GM12801 (cell line): ENCODE results near the gene DMD.

Experiments
- TF ChIP-seq, protein P1 (sequence below): IDR thresholded peaks from one replicate; pipeline ENCODE4 v1.5.1; 2011; ENCODE audit warnings: control low read depth; ENCODE audit not compliant: insufficient read length; ENCODE audit errors: extremely low read depth

DMD gene

DNA sequence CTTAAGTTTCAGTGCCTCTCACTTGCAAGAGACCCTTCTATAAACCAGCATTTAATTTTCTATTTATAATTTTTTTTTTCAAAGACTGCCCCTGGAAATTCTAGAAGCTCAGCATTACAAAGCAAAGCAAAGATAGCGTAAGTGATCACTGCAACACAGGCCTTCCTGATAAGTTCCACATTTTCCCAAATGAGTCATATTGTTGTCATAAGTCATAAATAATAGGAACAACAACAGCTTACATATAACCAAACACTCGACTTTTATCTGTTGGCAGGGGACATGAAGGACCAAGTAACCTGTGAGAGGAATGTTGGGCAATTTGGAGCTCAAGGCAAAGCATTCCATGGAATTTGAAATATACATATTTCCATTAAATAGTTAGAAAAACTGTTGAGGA is 815.5 kb downstream of the DMD start:
- TF ChIP-seq, protein P1, sequence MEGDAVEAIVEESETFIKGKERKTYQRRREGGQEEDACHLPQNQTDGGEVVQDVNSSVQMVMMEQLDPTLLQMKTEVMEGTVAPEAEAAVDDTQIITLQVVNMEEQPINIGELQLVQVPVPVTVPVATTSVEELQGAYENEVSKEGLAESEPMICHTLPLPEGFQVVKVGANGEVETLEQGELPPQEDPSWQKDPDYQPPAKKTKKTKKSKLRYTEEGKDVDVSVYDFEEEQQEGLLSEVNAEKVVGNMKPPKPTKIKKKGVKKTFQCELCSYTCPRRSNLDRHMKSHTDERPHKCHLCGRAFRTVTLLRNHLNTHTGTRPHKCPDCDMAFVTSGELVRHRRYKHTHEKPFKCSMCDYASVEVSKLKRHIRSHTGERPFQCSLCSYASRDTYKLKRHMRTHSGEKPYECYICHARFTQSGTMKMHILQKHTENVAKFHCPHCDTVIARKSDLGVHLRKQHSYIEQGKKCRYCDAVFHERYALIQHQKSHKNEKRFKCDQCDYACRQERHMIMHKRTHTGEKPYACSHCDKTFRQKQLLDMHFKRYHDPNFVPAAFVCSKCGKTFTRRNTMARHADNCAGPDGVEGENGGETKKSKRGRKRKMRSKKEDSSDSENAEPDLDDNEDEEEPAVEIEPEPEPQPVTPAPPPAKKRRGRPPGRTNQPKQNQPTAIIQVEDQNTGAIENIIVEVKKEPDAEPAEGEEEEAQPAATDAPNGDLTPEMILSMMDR: no peak

DNA sequence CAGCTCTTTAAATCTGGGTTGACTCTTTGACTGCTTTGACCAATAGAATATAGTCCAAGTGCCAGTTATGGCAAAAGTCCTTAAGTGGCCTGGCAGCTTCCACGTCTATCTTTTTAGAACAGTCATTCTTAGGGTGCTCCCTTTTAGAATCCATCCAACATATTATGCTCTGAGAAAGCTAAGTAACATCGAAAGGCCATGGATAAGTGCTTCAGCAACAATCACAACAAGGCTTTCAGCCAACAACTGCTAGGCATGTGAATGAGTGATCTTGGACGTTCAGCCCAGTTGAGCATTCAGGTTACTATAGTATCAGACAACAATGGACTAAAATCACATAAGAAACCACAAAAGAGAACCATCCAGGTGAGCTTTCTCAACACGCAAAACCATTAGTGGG is 818.7 kb downstream of the DMD start:
- TF ChIP-seq, protein P1: no peak

DNA sequence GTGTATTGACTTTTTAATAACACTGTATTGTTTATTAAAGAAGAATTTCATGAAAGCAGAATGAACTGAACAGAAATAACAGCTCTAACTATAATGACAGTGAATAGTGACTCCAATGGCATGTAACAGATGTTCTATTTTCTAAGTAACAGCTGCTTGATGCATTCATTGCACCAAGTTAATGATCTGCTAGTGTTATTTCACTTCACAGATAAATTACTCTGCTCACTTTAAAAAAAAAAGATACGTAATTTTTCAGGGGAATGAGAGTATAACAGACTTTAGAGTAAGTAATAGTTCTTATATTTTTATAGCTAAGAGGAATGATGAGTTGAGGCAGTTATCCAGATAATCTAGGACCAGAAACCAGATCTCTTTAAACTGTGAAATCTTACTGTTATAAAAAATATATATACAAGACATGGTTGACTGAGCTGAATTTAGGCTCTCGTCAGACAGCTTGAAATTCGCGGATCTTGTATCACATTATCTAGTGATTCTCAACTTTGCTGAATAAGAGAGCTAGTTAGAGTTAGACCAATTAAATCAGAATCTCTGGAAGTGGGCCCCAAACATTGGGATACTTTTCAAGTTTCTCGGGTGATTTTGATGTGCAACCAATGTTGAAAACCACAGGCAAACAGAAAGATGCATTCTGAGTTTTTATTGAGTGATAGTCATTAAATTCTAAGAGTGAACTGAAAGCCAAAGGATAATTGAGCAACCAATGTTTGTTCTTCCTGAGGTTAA is 840.7 kb downstream of the DMD start:
- TF ChIP-seq, protein P1: no peak

DNA sequence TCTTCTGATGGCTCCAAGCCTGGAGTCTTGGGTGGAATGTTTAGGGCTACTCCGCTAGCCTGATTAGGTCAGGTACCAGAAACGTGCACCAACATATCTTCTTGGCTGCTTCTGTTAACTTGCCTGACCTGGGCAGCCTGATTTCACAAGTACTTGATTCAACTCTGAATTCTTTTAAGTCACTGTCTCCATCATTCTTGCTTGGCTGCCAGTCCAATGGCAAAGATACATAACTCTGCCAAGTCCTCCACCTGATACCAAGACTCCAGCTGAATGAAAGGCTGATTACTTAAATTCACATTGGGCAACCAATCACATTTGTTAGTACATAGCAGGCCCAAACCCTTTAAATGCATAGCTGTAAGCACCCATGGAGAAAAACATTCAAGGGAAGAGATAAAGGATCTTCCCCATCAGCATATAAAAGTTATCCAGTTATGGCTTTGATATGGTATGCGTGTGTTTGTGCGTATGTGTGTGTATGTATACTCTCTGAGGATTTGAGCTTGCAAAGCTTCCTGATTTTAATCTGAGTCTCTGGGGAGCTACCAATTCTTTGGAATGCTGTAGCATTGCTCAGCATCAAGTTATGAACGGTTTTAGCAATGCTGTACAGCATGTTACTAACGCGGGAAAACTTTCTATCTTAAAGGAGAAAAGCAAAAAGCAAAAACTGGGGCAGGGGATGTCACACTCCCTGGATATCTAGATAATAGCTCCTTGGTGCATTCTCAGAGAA is 917.2 kb downstream of the DMD start:
- TF ChIP-seq, protein P1: no peak

DNA sequence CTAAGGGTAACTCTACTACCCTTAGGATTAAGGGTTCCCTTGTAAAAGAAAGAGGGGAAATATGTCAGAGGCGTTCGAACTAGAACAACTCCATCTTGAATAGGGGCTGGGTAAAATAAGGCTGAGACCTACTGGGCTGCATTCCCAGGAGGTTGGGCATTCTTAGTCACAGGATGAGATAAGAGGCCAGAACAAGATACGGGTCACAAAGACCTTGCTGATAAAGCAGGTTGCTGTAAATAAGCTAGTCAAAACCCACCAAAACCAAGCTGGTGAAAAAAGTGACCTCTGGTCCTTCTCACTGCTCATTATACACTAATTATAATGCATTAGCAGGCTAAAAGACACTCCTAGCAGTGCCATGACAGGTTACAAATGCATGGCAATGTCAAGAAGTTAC is 922.0 kb downstream of the DMD start:
- TF ChIP-seq, protein P1: no peak

DNA sequence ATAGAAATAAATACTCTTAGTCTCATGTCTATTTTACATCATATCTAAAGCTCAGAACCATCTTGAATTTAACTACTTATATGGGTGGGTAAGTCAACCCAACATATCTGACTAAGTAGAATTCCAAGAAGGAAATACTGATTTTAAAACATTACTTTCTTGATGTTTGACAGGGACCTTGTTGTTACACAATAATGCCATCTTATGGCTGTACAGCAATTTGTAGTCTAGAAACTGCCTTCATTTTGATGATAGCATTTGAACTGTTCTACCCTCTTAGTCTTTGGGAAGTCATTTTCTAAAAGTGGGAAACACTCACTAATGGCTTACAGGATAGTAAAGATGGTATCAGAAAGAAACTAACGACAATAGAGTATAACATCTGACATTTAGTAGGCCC is 929.5 kb downstream of the DMD start:
- TF ChIP-seq, protein P1: no peak

- TF ChIP-seq, protein P1: no peak
Observed at GRCh38 chrX:32280921-32281320, 930.4 kb downstream of the DMD start.
